HG02943 (cell line): Measurements from ENCODE around the gene CABLES2.

Experiments
- ATAC-seq: cut with Tn5 transposase; IDR thresholded peaks from one replicate; pipeline ENCODE4 v1.9.1; 2021; ENCODE audit warnings: mild to moderate bottlenecking, low read depth, moderate library complexity; ENCODE audit not compliant: unreplicated experiment

Gene CABLES2

DNA sequence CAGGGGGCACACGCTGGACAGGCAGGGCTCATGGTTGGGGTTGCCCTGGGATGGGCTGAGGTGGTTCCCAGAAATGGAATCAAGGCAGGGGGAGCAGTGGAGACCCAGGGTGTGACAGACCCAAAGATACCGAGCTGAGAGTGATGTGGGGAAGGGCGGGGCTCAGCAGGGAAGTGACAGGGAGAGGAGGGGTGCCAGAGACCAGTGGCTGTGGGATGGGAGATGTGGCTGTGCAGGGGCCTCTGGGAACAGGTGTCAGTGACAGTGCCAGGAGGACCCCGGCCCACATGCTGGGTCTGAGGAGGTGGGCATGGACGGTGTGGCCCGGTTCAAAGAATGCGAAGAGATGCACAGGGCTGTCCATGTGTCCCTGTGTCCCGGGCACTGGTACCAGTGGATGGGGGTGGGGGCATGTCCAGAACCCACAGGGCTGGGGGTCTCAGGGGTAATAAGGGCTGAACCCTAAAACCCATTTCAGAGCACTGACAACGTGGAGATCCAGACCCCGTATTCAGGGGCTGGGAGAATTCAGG lies 1.0 kb downstream of the CABLES2 start:
- no peak for ATAC-seq

DNA sequence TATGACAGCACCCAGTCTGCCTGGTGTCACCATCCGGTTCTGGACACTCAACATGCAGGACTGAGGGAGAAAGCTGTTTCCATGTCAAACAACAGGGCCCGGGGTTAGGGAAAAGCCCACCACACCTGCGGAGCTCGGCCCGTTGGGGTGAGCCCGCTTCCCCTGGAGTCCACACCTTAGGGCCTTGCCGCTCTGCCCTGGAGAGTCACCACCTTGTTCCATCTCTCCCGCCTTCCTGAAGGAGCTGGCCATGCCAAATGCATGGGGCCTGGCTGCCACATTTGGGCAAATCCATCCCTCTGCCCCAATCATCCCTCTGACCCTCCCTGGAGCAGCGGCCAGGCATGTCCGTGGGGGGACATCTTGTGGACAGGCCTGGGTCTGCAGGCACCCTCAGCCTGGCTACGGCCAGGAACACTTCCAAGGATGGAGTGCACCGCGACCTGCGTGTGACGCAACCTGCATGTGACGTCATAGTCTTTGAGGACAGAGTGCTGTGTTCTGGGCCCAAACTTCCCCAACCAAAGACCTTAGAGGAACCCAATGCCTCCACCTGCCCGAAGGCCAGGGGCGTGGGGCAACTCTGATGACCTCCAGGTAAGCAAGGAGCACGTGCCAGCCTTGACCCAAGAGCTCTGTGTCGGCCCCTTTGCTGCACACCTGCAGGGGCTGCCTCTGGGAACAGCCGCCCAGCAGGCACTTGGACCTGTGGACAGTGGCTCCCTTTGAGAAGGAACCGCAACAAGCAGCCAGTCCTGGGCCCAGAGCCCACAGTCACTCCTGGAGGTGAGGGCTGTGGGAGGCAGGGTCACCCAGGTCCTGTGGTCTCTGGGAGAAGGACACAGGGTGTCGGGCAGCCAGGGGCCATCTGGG lies 1.7 kb downstream of the CABLES2 start:
- no peak for ATAC-seq

DNA sequence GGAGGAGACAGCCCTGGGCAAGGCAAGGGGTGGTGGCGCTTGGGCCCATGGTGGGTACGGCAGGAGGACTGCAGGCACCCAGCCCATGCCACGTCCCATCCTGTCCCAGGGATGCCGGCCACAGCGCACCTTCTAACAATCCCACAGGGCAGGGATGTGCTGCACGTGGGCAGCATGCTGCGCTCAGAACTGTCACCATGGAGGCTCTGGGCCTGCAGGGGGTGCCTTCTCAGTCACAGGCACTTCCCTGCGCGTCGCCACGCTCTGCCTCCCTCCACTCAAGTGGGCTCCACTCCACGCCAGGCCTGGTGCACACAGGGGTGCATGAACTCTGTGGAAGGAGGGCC lies 2.4 kb downstream of the CABLES2 start:
- ATAC-seq: no peak

DNA sequence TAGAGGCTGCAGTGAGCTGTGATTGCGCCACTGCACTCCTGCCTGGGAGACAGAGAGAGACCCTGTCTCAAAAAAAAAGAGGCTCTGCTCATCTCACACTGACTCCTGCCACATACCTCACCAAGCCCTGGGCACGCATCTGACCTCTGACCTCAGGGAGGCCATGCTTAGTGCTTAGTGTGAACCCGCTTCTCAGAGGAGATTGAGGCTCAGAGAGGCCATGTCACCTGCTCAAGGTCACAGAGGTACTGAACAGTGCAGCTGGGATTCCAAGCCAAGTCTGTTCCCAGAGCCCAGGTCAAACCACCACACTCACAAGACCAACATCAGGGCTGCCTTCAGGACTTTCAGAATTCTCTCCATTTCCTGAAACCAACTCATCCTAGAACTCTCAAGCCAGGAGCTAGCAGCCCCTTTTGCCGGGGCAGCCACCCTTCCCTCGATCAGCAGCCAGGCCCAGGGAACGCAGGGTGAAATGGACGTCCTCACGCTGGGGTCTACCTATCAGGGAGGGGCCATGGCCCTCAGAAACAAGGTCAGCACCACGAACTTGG lies 2.9 kb downstream of the CABLES2 start:
- no peak for ATAC-seq

DNA sequence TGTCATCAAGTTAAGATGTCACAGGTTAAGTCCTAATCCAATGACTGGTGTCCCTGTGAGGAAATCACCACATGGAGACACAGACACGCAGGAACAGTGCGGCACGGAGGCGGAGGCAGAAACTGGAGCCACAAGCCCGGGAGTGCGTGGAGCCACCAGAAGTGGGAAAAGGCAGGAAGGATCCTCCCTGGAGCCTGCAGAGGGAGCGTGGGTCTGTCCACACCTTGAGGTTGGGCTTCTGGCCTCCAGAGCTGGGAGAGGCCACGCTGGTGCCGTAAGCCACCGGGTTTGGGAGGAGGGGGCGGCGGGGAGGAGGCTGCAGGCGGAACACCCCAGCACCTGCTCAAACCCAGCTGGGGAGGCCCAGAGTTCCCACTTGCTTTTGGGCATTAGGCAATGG lies 3.8 kb downstream of the CABLES2 start:
- no peak for ATAC-seq

DNA sequence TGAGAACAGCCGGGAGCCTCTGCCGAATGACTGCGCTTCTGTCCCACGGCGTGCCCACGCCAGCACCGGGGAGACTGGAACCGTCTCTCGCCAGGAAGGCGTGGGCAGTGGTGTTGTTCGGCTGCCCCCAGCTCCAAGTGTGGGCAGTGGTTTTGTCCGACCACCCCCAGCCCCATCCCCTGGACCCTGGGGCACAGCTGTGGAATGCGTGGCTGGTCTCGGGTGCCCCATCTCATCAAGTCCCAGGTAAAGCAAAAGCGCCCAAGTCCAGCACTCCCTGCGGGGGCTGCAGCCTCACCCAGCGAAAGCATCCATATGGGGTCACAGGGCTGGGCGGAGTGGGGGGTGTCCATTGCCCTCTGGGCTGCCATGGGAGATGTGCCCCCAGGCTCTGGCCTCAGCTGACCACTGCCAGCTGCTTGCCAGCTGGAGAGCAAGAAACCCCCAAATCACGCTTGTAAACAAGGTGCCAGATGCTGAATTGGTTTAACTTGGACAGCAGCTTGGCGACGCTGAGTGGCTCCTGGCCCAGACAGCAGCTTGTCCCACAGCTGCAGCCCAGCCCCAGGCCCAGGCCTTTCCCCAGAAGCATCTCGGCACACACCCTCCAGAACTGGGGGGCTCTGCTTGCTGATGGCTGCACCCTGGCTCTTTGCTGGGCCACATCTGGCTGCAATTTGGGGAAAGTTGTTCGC lies 4.5 kb downstream of the CABLES2 start:
- ATAC-seq: no peak

DNA sequence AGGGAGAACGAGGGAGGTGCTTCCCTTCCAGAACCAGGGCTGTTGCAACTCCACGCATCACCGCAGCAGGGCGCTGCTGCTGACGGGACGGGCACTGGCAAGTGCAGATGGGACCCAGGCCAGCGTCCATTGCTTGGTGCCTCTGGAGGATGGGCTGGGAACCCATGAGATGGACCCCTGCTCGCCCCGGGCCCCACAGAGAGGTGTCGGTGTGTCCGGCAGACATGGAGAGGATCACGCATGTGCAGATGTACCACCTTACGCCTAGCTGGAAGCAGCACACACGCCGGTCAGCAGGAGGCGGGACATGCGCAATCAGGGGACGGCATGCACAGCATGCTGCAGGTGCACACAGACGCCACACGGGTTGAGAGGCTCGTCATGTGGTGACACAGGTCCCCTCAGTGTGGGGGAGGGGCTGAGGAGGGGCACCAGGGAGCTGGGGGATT lies 5.7 kb downstream of the CABLES2 start:
- ATAC-seq: no peak

DNA sequence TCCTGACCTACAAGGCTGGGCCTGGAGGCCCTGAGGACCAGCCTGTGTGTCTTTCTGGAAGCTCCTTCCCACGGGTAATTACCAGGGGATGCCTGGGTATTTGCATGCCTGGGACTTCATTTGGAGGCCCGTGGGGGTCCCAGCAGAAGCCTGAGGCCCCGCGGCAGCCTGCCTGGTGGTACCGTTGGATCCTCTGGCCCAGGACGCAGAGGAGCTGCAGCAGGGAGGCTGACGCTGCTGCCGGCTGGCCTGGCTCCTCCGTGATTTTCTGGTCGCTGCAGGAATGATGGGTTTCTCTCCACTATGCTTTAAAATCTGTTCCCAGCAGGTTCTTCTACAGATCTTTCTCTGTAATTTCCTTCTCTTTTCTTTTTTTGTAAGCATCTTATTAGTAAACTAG lies 6.5 kb downstream of the CABLES2 start:
- ATAC-seq: no peak

DNA sequence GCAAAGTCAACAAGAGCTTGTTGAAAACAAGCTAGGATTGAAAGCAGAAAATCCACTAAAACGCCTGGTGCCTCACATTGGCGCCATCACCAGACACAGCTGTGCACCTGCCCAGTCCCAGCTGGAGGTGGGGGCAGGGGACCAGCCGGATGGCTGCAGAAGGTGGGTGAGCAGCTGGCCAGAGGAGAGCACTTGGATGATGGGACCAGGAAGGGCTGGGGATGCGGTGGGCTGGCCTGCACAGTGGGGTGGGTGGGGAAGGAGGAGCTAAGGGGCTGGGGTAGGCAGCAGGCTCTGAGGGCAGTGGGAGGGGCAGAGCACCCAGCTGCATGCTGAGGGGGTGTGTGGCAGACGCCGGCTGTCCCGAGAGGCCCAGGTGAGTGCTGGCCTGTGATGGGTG lies 7.1 kb downstream of the CABLES2 start:
- no peak for ATAC-seq

DNA sequence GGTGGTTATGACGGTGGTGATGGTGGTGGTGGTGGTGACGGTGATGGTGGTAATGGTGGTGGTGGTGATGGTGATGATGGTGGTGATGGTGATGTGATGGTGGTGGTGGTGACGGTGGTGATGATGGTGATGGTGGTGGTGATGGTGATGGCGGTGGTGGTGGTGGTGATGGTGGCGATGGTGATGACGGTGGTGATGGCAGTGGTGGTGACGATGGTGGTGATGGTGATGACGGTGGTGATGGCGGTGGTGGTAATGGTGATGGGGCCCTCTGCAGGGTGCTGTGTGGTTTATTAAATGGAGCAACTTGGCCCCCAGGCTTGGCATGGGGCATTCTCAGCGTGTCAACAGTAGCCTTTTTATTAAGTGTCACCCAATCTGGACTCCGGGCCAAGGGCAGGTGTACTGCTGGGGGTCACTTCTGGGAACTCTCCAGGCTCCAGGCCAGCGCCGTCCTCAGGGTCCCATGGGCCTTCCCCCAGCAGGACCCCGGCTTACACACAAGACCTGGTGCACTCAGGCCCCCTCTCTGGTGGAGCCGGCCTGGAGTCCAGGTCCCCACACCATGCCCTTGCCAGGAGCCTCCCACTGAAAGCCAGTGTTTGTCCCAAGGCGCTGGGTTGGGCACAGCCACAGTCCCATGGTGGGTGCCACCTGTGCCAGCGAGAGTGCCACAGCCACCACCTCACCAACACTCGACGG lies 8.8 kb downstream of the CABLES2 start:
- ATAC-seq: no peak

DNA sequence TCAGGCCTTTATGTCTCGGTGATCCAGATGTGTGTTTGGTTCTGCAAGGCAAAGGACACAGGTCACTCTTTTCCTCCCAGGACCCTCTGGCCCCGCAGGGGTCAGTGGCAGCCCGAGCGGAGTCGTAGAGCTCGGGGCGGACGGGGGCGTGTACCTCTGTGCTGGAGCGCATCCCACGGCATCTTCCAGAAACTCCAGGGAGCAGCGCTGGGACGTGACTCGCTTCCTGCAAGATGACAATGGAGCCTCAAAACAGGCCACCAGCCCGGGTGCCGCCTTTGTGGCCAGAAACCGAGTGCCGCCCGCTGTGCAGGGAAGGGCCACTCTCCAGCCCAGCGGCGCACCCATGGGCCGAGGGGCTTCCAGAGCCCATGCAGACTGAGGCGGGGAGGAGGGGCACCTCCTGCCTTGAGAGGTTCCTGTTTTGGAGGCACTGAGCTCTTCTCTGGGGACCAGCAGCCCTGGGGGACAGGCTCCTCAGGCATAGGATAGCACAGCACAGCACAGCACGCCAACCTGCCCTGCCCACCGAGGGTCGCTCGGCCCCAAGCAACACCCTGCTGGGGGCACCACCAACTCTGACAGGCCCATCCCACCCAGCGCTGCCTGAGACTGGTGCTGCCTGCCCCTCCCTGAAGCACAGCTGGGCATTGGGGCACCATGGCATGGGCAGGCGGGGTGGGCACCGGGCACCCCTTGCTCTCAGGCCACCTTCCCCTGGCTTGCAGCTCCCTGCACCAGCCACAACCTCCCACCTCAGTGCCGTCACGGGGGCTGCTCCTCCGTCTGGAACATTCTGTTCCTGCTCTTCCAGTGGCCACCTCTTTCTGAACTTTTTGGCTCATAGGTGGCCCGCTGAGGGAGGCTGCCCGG lies 10.5 kb downstream of the CABLES2 start:
- no peak for ATAC-seq

DNA sequence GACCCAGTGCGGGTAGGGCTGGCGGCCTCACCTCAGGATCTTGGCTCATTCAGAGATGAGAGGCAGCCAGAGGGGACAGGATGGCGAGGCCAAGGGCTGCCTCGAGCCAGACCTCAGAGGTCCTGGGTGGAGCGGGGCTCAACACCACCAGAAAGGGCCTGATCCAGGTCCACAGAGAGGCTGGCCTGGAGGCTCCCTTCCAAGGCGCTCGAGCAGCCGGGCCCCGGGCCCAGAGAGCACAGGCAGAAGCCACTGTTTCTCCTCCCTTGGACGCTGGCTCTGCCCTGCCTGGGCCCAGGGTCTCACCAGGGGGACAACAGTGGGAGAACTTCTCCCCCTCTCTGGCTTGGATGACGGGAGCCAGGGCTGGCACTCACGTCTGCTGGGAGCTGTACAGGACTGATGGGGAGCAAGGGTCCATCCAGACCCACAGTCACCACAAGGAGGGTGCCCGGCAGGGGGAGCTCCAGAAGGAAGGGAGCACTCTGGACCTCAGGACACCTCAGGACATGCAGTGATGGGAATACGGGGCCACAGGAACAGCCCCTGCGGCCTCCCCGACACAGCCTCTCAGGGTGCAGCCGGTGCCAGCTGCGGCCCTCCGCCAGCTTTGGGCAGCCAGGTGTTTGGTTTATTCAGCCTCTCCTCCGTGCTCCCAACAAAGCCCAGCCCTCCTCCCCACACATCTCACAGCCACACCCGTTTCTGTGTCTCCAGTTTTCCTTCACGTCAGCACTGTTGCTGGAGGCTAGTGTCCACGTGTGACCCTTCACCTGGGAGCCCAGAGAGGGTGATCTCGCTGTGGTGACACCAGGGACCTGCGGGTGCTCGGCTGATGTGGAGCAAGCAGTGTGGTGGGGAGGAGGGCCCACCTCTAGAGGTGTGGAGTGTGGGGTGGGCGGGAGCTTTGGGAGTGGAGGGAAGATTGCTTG lies 11.5 kb downstream of the CABLES2 start:
- no peak for ATAC-seq

DNA sequence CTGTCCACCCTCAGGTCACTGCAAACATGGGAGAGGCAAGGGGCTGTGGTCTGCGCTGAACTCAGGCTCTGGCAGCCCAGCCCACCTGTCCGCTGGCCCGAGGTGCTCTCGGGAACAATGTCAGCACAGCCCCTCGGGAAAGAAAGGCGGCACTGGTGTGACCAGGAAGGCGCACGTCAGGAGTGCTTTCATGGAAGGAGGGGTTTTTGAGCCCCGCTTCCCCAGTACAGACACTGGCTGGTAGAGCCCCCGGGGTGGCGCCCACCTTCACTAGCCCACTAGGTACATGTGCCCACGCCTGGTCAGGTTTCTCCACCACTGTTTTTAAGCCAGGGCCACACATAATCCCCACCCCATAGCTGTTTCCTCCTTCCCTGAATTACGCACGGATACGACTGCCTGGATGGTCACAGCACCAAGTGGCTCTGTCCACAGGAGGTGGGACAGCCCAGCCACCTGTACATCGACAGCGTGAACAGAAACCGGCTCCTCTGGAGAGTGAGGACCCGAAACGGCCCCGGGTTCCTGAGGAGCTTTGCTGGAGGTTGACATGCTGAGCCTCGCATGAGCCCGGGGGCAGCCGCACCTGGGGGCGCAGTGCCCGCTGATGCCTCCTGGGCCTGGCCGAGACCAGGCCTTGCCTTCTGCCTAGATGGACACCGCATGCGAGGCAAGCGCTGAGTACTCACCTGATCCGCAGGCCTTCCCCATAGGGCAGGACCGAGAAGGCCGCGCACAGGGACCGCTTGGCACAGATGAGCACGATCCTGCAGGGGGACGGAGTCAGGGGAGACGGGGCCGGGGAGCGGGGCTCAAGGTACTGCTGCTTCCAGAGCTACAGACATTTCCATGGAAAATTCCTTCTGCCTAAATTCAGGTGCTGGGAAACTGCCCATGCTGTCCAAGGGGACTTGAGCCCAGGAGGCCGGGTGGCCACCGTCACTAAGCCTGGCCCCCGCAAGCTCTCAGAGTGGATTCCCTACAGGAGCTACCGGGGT lies 12.5 kb downstream of the CABLES2 start:
- no peak for ATAC-seq

DNA sequence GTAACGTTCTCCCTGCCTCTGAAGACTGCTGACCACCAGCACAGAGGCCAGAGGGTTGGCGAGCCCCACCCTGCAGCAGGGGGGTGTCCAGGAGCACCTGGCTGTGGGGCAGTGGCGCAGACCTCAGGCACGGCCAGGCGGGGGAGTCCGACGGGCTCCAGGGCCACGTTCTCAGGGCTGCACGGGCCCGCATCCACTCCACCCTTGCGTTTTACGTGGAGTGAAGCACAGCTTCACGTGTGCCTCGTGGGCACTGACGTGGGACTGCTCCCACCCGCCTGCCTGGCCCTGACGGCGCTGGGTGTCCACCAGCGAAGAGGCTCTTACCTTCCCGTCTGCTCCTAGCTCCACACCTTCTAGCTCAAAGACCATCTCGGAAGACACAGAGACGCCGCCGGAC lies 13.3 kb downstream of the CABLES2 start:
- ATAC-seq: no peak

DNA sequence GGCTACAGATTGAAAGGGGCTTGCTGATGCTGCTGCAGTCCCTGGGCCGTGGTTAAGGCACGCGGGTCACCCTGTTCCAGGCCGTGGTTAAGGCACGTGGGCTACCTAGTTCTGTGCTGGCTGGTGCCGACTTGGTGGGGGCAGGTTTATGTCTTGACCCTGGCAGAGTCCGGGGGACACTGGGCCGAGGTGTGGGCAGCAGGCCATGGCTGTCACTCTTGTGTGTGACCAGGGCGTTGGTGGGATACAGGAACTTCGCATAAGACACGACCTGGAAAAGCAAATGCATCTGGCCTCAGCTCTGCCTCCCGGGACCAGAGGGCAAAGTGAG lies 13.8 kb downstream of the CABLES2 start:
- ATAC-seq: no peak

DNA sequence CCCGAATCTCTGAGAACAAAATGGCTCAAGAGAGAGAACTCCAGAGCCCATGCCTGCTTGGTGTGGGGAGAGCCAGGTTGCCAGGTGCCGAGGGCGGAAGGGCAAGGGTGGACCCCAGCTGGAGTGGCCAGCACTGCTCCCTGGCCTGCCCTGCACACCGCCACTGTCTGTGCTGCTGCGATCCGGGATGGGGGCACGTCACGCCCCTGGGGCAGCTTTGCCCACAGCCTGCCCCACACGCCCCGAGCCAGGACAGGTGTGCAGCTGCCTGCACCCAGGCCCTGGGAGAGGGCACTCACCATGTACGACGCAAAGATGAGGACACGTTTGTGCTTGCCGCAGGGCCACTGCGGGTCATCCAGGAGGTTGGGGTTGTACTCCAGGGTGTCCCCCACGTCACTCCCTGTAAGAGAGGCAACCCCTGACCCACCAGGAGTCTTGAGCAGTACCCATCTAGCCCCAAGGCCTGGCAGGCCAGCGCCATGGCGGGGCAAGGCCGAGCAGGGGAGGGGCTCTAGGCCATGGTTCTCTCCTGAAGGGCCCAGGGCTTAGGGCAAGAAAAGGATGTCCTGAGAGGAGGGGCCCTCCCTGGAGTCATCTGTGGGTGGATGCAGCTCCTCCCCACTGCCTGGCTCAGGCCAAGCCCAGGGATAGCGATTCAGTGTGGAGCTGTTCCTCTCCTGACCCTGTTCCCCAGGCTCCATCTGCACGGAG lies 14.3 kb downstream of the CABLES2 start:
- ATAC-seq: no peak

DNA sequence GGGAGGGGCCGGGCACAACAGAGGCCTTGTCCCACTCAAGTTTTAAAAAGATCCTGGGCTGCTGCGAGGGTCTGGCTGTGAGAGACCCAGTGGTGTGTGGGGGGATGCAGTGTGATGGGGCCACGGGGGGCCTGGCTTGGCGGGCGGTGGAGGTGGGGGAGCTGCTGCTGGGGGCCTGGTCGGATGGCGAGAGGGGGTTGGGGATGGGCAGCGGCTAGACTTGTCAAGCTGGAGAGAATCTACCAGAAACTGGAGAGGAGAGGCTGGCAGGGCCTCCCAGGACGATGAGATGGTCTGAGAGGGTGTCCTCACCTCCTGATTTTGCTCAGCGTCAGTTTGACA lies 15.0 kb downstream of the CABLES2 start:
- ATAC-seq: no peak
